HG03457 (cell line): ENCODE measurements around the gene FYB2.
"Not testable (repeated sequence)": the region's sequence is repeated elsewhere in the genome, so short reads cannot be mapped to it uniquely, and the experiment has no call there.

Experiments used
- ATAC-seq: cut with Tn5 transposase; IDR thresholded peaks from one replicate; pipeline ENCODE4 v1.9.1; 2021; ENCODE audit warnings: moderate number of reproducible peaks; ENCODE audit not compliant: unreplicated experiment

FYB2 gene

GRCh38 chr1:56798053-56798471, 21.1 kb downstream of the FYB2 start:
- ATAC-seq, result no peak

GRCh38 chr1:56797065-56797685, 22.0 kb downstream of the FYB2 start:
- no peak for ATAC-seq

GRCh38 chr1:56795870-56796269, 23.3 kb downstream of the FYB2 start:
- ATAC-seq, result no peak

GRCh38 chr1:56790036-56790435, 29.2 kb downstream of the FYB2 start:
- no peak for ATAC-seq

GRCh38 chr1:56788588-56788987, 30.6 kb downstream of the FYB2 start:
- ATAC-seq, result no peak

- no peak for ATAC-seq
These were observed 31.1 kb downstream of the FYB2 start for GRCh38 chr1:56788102-56788501.

GRCh38 chr1:56787330-56787729, 31.9 kb downstream of the FYB2 start:
- ATAC-seq, result no peak

- no peak for ATAC-seq
These were observed 36.4 kb downstream of the FYB2 start for GRCh38 chr1:56782773-56783172.

- no peak for ATAC-seq
These were observed 38.4 kb downstream of the FYB2 start for GRCh38 chr1:56780826-56781225.

- ATAC-seq, result no peak
These were observed 39.0 kb downstream of the FYB2 start for GRCh38 chr1:56780128-56780750.

GRCh38 chr1:56777972-56778371, 41.2 kb downstream of the FYB2 start:
- ATAC-seq, result no peak

GRCh38 chr1:56774732-56775131, 44.5 kb downstream of the FYB2 start:
- not testable (repeated sequence) for ATAC-seq

GRCh38 chr1:56774067-56774609, 45.1 kb downstream of the FYB2 start:
- ATAC-seq, result peak; percentile 83

- no peak for ATAC-seq
These were observed 45.7 kb downstream of the FYB2 start for GRCh38 chr1:56773341-56774066.

GRCh38 chr1:56771717-56772116, 47.5 kb downstream of the FYB2 start:
- no peak for ATAC-seq

GRCh38 chr1:56758794-56759193, 60.4 kb downstream of the FYB2 start:
- no peak for ATAC-seq

- no peak for ATAC-seq
These were observed 61.1 kb downstream of the FYB2 start for GRCh38 chr1:56758135-56758534.

GRCh38 chr1:56755911-56756310, 63.3 kb downstream of the FYB2 start:
- no peak for ATAC-seq

- ATAC-seq, result no peak
These were observed 64.3 kb downstream of the FYB2 start for GRCh38 chr1:56754708-56755479.

GRCh38 chr1:56745231-56745630, 74.0 kb downstream of the FYB2 start:
- no peak for ATAC-seq

GRCh38 chr1:56728964-56729363, 90.2 kb downstream of the FYB2 start:
- no peak for ATAC-seq
